ENCODE measurements around the gene PPP2R3C. TPM values are rescaled to one million over a fixed set of nuclear protein-coding genes. Genes with fewer than 3 reads are reported as not detected.
"Not testable (repeated sequence)": the region's sequence is repeated elsewhere in the genome, so short reads cannot be mapped to it uniquely, and the experiment has no call there.

The PPP2R3C gene
- polyA plus RNA-seq (ENCODE audit: low read depth in 6 of 6), result 10 to 100 TPM; 50.6 to 78.1 (median 66.2) TPM

GRCh38 chr14:35121887-35122695 lies at the start of gene PPP2R3C, which contains the start of gene PRORP:
TSS of gene PPP2R3C (minus strand) at chr14:35121990. CDS start at chr14:35121959, 31 bp downstream.
TSS of gene PRORP (plus strand) at chr14:35122552. CDS start at chr14:35123246, 694 bp downstream.
- Mint-ChIP-seq H3K36me3 (peaks cover 0 to 2% of the 10 kb centered on the region in 2 donors), H3K9me3 (no peaks in the 10 kb centered on the region), H3K27ac (peak within 1 kb of the TSS; percentile 100), H3K27me3 (no peaks in the 10 kb centered on the region), H3K4me3 (peak within 1 kb of the TSS; percentile 96 to 100 (median 99)), H3K4me1 (peaks cover 31 to 71% (median 66%) of the 10 kb centered on the region in 3 donors)
- ATAC-seq (ENCODE audit: low read depth in 2 of 2) (peak; percentile 85), DNase-seq (peak; percentile 93)

- Mint-ChIP-seq H3K4me1 (peaks cover 0 to 9% (median 0%) of the 10 kb centered on the region in 3 donors), H3K9me3 (peaks cover 2 to 14% (median 8%) of the 10 kb centered on the region in 7 donors), H3K27me3 (no peaks in the 10 kb centered on the region), H3K36me3 (peaks cover 28 to 39% of the 10 kb centered on the region in 2 donors), H3K4me3 (no peak overlapping the region), H3K27ac (no peak overlapping the region)
- DNase-seq (no peak), ATAC-seq (ENCODE audit: low read depth in 2 of 2) (no peak)
These were observed 45.7 kb upstream of the PPP2R3C start for GRCh38 chr14:35167496-35167895.

- Mint-ChIP-seq H3K27ac (no peak overlapping the region), H3K27me3 (no peaks in the 10 kb centered on the region), H3K9me3 (peaks cover 1 to 9% (median 5%) of the 10 kb centered on the region in 7 donors), H3K4me1 (peaks cover 3 to 5% (median 4%) of the 10 kb centered on the region in 3 donors), H3K36me3 (peaks cover 10 to 35% of the 10 kb centered on the region in 2 donors), H3K4me3 (no peak overlapping the region)
- ATAC-seq (ENCODE audit: low read depth in 2 of 2) (no peak), DNase-seq (no peak)
These were observed 43.1 kb upstream of the PPP2R3C start for GRCh38 chr14:35164849-35165248.

GRCh38 chr14:35163384-35163783 lies 41.6 kb upstream of the PPP2R3C start:
- H3K36me3 Mint-ChIP-seq, result peaks cover 10 to 35% of the 10 kb centered on the region in 2 donors
- H3K4me1 Mint-ChIP-seq, result peaks cover 0 to 4% (median 3%) of the 10 kb centered on the region in 3 donors
- H3K9me3 Mint-ChIP-seq, result no peaks in the 10 kb centered on the region
- H3K4me3 Mint-ChIP-seq, result no peak overlapping the region
- no peak for ATAC-seq (ENCODE audit: low read depth in 2 of 2)
- H3K27ac Mint-ChIP-seq, result peak overlapping the region in 1 of 6 donors; percentile 18
- no peak for DNase-seq
- H3K27me3 Mint-ChIP-seq, result no peaks in the 10 kb centered on the region

GRCh38 chr14:35161231-35161630 lies 39.4 kb upstream of the PPP2R3C start:
- H3K27ac Mint-ChIP-seq, result peak overlapping the region in 1 of 6 donors; percentile 34
- H3K27me3 Mint-ChIP-seq, result no peaks in the 10 kb centered on the region
- H3K4me1 Mint-ChIP-seq, result peaks cover 3 to 10% (median 8%) of the 10 kb centered on the region in 3 donors
- H3K4me3 Mint-ChIP-seq, result no peak overlapping the region
- no peak for DNase-seq
- peak in 1 of 2 donors; percentile 35 for ATAC-seq (ENCODE audit: low read depth in 2 of 2)
- peaks cover 10 to 27% of the 10 kb centered on the region in 2 donors for H3K36me3 Mint-ChIP-seq
- H3K9me3 Mint-ChIP-seq, result no peaks in the 10 kb centered on the region

GRCh38 chr14:35159742-35160409 lies 38.1 kb upstream of the PPP2R3C start:
- ATAC-seq (ENCODE audit: low read depth in 2 of 2) (no peak), DNase-seq (no peak)
- Mint-ChIP-seq H3K9me3 (no peaks in the 10 kb centered on the region), H3K4me1 (peaks cover 9 to 18% (median 16%) of the 10 kb centered on the region in 3 donors), H3K27ac (no peak overlapping the region), H3K4me3 (no peak overlapping the region), H3K36me3 (peaks cover 10 to 23% of the 10 kb centered on the region in 2 donors), H3K27me3 (no peaks in the 10 kb centered on the region)

GRCh38 chr14:35158951-35159653 lies 37.3 kb upstream of the PPP2R3C start:
- DNase-seq (no peak), ATAC-seq (ENCODE audit: low read depth in 2 of 2) (no peak)
- H3K4me1 Mint-ChIP-seq, result peaks cover 12 to 18% (median 16%) of the 10 kb centered on the region in 3 donors
- no peaks in the 10 kb centered on the region for H3K9me3 Mint-ChIP-seq
- peaks cover 10 to 22% of the 10 kb centered on the region in 2 donors for H3K36me3 Mint-ChIP-seq
- no peak overlapping the region for H3K4me3 Mint-ChIP-seq
- H3K27ac Mint-ChIP-seq, result peak overlapping the region in 1 of 6 donors; percentile 1
- H3K27me3 Mint-ChIP-seq, result no peaks in the 10 kb centered on the region

- no peak for ATAC-seq (ENCODE audit: low read depth in 2 of 2)
- Mint-ChIP-seq H3K9me3 (no peaks in the 10 kb centered on the region), H3K4me1 (peaks cover 16 to 18% (median 16%) of the 10 kb centered on the region in 3 donors), H3K36me3 (peaks cover 10 to 22% of the 10 kb centered on the region in 2 donors), H3K4me3 (no peak overlapping the region), H3K27ac (peak overlapping the region in 2 of 6 donors; percentile 12 to 29), H3K27me3 (no peaks in the 10 kb centered on the region)
- no peak for DNase-seq
These were observed 36.7 kb upstream of the PPP2R3C start for GRCh38 chr14:35158491-35158890.

- H3K4me1 Mint-ChIP-seq, result peaks cover 12 to 16% (median 14%) of the 10 kb centered on the region in 3 donors
- DNase-seq, result no peak
- no peaks in the 10 kb centered on the region for H3K9me3 Mint-ChIP-seq
- H3K4me3 Mint-ChIP-seq, result peak overlapping the region in 2 of 8 donors; percentile 5 to 47
- no peaks in the 10 kb centered on the region for H3K27me3 Mint-ChIP-seq
- peaks cover 10 to 18% of the 10 kb centered on the region in 2 donors for H3K36me3 Mint-ChIP-seq
- ATAC-seq (ENCODE audit: low read depth in 2 of 2), result peak; percentile 56 to 61
- H3K27ac Mint-ChIP-seq, result peak overlapping the region; percentile 32 to 81 (median 46)
These were observed 34.2 kb upstream of the PPP2R3C start for GRCh38 chr14:35155962-35156361.

- Mint-ChIP-seq H3K4me1 (peaks cover 12 to 22% (median 14%) of the 10 kb centered on the region in 3 donors), H3K4me3 (no peak overlapping the region)
- no peak for DNase-seq
These were observed 32.2 kb upstream of the PPP2R3C start for GRCh38 chr14:35154016-35154415.

GRCh38 chr14:35152531-35152930 lies 30.7 kb upstream of the PPP2R3C start:
- not testable (repeated sequence) for DNase-seq; ATAC-seq (ENCODE audit: low read depth in 2 of 2); H3K36me3 Mint-ChIP-seq; H3K9me3 Mint-ChIP-seq; H3K4me3 Mint-ChIP-seq; H3K27me3 Mint-ChIP-seq; H3K27ac Mint-ChIP-seq
- peaks cover 8 to 27% (median 14%) of the 10 kb centered on the region in 3 donors for H3K4me1 Mint-ChIP-seq

More at GRCh38 chr14:35154016-35154415, 32.2 kb upstream of the PPP2R3C start:
- no peak overlapping the region for H3K27ac Mint-ChIP-seq
- H3K9me3 Mint-ChIP-seq, result no peaks in the 10 kb centered on the region
- ATAC-seq (ENCODE audit: low read depth in 2 of 2), result no peak
- H3K36me3 Mint-ChIP-seq, result peaks cover 4 to 7% of the 10 kb centered on the region in 2 donors
- H3K27me3 Mint-ChIP-seq, result no peaks in the 10 kb centered on the region

GRCh38 chr14:35149239-35149638 lies 27.4 kb upstream of the PPP2R3C start:
- no peaks in the 10 kb centered on the region for H3K9me3 Mint-ChIP-seq
- no peaks in the 10 kb centered on the region for H3K36me3 Mint-ChIP-seq
- ATAC-seq (ENCODE audit: low read depth in 2 of 2) (no peak), DNase-seq (no peak)
- H3K27me3 Mint-ChIP-seq, result no peaks in the 10 kb centered on the region
- peaks cover 0 to 16% (median 0%) of the 10 kb centered on the region in 3 donors for H3K4me1 Mint-ChIP-seq
- peak overlapping the region in 1 of 6 donors; percentile 49 for H3K27ac Mint-ChIP-seq
- H3K4me3 Mint-ChIP-seq, result no peak overlapping the region

- no peak overlapping the region for H3K4me3 Mint-ChIP-seq
- peaks cover 0 to 11% (median 0%) of the 10 kb centered on the region in 3 donors for H3K4me1 Mint-ChIP-seq
- H3K27me3 Mint-ChIP-seq, result no peaks in the 10 kb centered on the region
- no peak overlapping the region for H3K27ac Mint-ChIP-seq
- DNase-seq, result no peak
- ATAC-seq (ENCODE audit: low read depth in 2 of 2), result no peak
- H3K9me3 Mint-ChIP-seq, result no peaks in the 10 kb centered on the region
- H3K36me3 Mint-ChIP-seq, result no peaks in the 10 kb centered on the region
These were observed 25.9 kb upstream of the PPP2R3C start for GRCh38 chr14:35147711-35148110.

All from naive B cell (primary cell).